K562 (cell line): ENCODE measurements around the gene CCDC90B.

Experiments
- CBX8 ChIP-seq: fragments of 200-600 bp; sonication (generic); IDR thresholded peaks from 2 replicates; pipeline ENCODE4 v1.6.1; 2012; ENCODE audit warnings: borderline replicate concordance, mixed run types, low read depth, mild to moderate bottlenecking, moderate library complexity, mixed read lengths, low read length, control low read depth, inconsistent platforms; ENCODE audit not compliant: poor library complexity, severe bottlenecking; ENCODE audit errors: extremely low read depth
- CSDE1 ChIP-seq, 2 experiments: fragments of 450-650 bp; IDR thresholded peaks; 2 replicates each; pipeline ENCODE4 v1.6.1; 2016; ENCODE audit warnings: mild to moderate bottlenecking in 1 of 2
- GABPA ChIP-seq: fragments of 200-800 bp; sonication (Bioruptor generic); conservative IDR thresholded peaks from 2 replicates; pipeline ENCODE4 v1.6.1; 2016; ENCODE audit warnings: low read depth, missing genetic modification characterization, missing compliant biosample characterization
- HIVEP1 ChIP-seq: fragments of 250-450 bp; sonication (Bioruptor Pico); IDR thresholded peaks from 2 replicates; pipeline ENCODE4 v1.4.0; 2020; ENCODE audit warnings: mild to moderate bottlenecking
- HMG20A ChIP-seq: fragments of 450-650 bp; formaldehyde crosslinking; conservative IDR thresholded peaks from 2 replicates; pipeline ENCODE4 v1.4.0; 2020; ENCODE audit warnings: mild to moderate bottlenecking, mixed read lengths
- REST ChIP-seq, 2 experiments: fragments of 450-650 bp; formaldehyde crosslinking in 1 of 2; IDR thresholded peaks; 2 replicates each; pipeline versions ENCODE4 v1.4.0 to v1.6.1; 2014 to 2020; ENCODE audit warnings: mild to moderate bottlenecking in 2 of 2, borderline replicate concordance in 1 of 2, low read depth in 1 of 2
- TBL1XR1 ChIP-seq, 2 experiments: IDR thresholded peaks; 2 replicates each; pipeline ENCODE4 v1.6.1; 2012; ENCODE audit warnings: improper control_type of control experiment in 2 of 2, low read length in 2 of 2, mild to moderate bottlenecking in 1 of 2
- USF2 ChIP-seq: sonication (generic); formaldehyde crosslinking; IDR thresholded peaks from 2 replicates; pipeline ENCODE4 v1.5.0; 2020; ENCODE audit warnings: missing genetic modification reagents
- ZNF133 ChIP-seq: fragments of 250-450 bp; sonication (Bioruptor Pico); IDR thresholded peaks from 2 replicates; pipeline ENCODE4 v1.4.0; 2020; ENCODE audit warnings: mild to moderate bottlenecking
- ZNF184 ChIP-seq: sonication (generic); formaldehyde crosslinking; IDR thresholded peaks from 2 replicates; pipeline ENCODE4 v1.5.0; 2020; ENCODE audit warnings: missing genetic modification reagents
- TF ChIP-seq, protein P1 (sequence below), 3 experiments: IDR thresholded peaks in 2 of 3; conservative IDR thresholded peaks in 1 of 3; 2 replicates each; pipeline ENCODE4 v1.5.1; 2011 to 2012; ENCODE audit warnings: low read length in 3 of 3, mild to moderate bottlenecking in 3 of 3, control low read depth in 2 of 3, improper control_type of control experiment in 1 of 3, inconsistent platforms in 1 of 3, low read depth in 1 of 3, mixed read lengths in 1 of 3, moderate library complexity in 1 of 3; ENCODE audit not compliant: insufficient read depth in 2 of 3

DNA sequence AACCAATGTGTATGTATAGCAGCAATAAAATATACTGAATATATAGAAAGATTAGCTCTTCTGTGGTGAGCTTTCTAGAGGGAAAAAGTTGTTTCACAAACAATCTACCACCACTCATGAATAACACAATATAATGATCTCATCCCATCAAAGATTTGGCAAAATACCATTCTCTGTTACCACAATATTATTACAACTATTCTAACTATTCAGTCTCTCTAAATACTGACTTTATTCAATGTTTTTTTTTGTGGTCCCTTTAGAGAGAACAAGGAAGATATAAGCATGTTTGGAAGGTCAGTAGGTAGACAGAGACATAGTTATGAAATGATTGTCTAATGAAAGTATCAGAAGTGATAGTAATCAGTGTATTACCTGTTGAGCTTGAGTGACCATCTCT, 7.8 kb downstream of the CCDC90B start:
- TF ChIP-seq, protein P1, sequence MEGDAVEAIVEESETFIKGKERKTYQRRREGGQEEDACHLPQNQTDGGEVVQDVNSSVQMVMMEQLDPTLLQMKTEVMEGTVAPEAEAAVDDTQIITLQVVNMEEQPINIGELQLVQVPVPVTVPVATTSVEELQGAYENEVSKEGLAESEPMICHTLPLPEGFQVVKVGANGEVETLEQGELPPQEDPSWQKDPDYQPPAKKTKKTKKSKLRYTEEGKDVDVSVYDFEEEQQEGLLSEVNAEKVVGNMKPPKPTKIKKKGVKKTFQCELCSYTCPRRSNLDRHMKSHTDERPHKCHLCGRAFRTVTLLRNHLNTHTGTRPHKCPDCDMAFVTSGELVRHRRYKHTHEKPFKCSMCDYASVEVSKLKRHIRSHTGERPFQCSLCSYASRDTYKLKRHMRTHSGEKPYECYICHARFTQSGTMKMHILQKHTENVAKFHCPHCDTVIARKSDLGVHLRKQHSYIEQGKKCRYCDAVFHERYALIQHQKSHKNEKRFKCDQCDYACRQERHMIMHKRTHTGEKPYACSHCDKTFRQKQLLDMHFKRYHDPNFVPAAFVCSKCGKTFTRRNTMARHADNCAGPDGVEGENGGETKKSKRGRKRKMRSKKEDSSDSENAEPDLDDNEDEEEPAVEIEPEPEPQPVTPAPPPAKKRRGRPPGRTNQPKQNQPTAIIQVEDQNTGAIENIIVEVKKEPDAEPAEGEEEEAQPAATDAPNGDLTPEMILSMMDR (IDR thresholded peaks at IDR 0.05 in 2 of 3, conservative IDR thresholded peaks at IDR 0.05 in 1 of 3; ENCODE audit: insufficient read depth in 2 of 3, low read depth in 1 of 3, low read length in 3 of 3), result no peak
- no peak for TF ChIP-seq HMG20A (CRISPR knock-in tag)
- no peak for TF ChIP-seq USF2 (CRISPR knock-in tag)
- TF ChIP-seq CSDE1 (IDR thresholded peaks at IDR 0.05), result no peak
- TF ChIP-seq TBL1XR1 (IDR thresholded peaks at IDR 0.05; ENCODE audit: low read length in 2 of 2), result no peak
- TF ChIP-seq ZNF133 (CRISPR knock-in tag), result no peak
- TF ChIP-seq ZNF184, result no peak
- no peak for TF ChIP-seq GABPA (tag)
- TF ChIP-seq HIVEP1 (CRISPR knock-in tag), result no peak
- no peak for TF ChIP-seq REST (IDR thresholded peaks at IDR 0.05; ENCODE audit: borderline replicate concordance)
- no peak for TF ChIP-seq REST (CRISPR knock-in tag; IDR thresholded peaks at IDR 0.05; ENCODE audit: low read depth)
- no peak for TF ChIP-seq CBX8
